Keratinocyte (primary cell): ENCODE results near the gene SPACA9.

Experiments used
- CTCF ChIP-seq, 3 experiments: IDR thresholded peaks in 1 of 3; conservative IDR thresholded peaks in 1 of 3; optimal IDR thresholded peaks in 1 of 3; 2 replicates in 2 of 3; 3 replicates in 1 of 3; pipeline versions ENCODE3 to v1.5.1; 2011; ENCODE audit warnings: low read length in 3 of 3, mild to moderate bottlenecking in 3 of 3, moderate library complexity in 2 of 3, control low read depth in 1 of 3, inconsistent platforms in 1 of 3; ENCODE audit not compliant: insufficient read depth in 2 of 3; ENCODE audit errors: extremely low read depth in 1 of 3
- EZH2 ChIP-seq: IDR thresholded peaks from one replicate; pipeline ENCODE4 v1.6.1; 2012; ENCODE audit warnings: inconsistent platforms, mild to moderate bottlenecking, low read length, moderate library complexity

- no peak for TF ChIP-seq CTCF (optimal IDR thresholded peaks at IDR 0.05 in 1 of 3, IDR thresholded peaks at IDR 0.05 in 1 of 3, conservative IDR thresholded peaks at IDR 0.05 in 1 of 3; ENCODE audit: extremely low read depth in 1 of 3, insufficient read depth in 2 of 3, low read length in 3 of 3)
- TF ChIP-seq EZH2 = no peak
Measured at GRCh38 chr9:132857031-132857430, 21.7 kb upstream of the SPACA9 start.
